HG02840 (cell line): ENCODE measurements around the gene SVIL.
"Not testable (repeated sequence)": the region's sequence is repeated elsewhere in the genome, so short reads cannot be mapped to it uniquely, and the experiment has no call there.

ENCODE experiments used
- ATAC-seq: cut with Tn5 transposase; IDR thresholded peaks from one replicate; pipeline ENCODE4 v1.9.1; 2021; ENCODE audit warnings: mild to moderate bottlenecking, moderate library complexity, moderate number of reproducible peaks; ENCODE audit not compliant: unreplicated experiment, low FRiP score

Gene SVIL

DNA sequence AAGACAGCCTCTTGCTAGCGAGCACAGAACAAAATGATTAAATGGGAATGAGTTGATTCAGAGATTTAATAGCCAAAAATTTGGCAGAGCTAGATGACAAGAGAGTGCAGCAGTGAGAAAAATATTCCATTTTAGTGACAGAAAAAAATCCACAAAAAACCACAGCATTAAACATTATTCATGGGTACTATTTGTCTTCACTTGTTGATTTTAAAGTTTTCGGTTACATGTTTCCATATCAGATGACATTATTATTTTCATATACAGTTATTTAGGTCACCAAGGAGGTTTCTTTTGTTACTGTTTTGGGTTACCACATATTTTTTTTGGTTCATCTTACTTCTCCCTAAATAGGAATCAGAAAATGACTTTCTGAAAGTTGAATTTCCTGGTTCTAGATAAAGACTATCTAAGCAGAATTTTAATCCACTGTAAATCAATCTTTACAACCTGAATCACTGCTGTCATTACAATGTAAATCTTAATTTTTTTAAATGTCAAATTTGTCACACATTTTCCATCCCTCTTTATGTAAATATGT lies 87.9 kb downstream of the SVIL start:
- no peak for ATAC-seq

DNA sequence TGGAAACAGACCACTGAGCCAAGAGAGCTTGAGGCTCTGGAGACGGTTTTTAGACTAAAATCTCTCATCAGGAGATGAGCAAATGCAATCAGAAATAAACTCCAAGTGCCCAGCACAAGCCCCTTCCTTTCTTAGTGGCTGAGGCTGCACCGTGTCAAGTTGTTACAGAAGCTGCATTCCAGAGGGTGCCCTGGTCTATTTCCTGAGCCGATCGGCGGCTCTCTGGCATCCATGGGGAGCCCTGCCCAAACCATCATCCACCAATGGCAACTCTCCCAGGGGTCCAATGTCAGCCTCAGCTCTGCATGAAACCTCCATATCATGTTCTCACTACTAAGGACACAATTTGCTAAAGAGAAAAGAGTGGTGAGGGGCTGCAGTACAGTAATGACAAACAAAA lies 89.6 kb downstream of the SVIL start:
- no peak for ATAC-seq

DNA sequence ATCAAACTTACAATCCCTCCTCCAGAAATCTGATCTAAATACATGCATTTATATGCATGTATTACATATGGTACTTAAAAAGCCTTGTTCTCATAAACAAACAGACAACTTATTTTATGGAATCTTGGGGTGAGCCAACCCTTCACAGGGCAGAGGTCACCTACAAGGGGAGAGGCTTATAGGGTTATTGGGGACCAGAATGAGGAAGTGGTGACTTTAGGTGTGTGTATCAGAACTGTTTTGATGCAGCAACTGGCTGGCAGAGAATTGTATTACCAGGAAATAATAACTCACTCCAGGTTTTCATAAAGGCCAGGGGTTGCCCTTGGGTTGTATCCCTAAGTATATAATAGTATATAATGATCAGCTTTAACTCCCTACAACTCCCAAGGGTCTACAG lies 91.1 kb downstream of the SVIL start:
- no peak for ATAC-seq

DNA sequence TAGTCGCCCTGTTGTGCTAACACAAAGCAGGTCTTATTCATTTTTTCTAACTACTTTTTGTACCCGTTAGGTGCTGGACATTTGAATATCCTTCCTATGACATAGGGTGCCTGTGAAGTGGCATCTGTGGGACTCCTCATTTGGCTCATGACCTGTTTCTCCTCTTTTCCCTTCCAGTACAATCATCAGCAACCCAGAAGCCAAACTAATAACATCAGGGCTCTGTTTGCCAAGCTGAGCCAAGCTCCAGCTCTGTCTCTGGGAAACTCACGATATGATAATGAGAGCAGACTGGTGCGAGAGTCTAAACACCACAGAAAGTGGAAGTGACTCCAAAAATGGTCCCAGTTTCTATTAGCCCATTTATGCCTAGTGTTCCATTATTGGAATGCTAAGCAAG lies 92.0 kb downstream of the SVIL start:
- no peak for ATAC-seq

DNA sequence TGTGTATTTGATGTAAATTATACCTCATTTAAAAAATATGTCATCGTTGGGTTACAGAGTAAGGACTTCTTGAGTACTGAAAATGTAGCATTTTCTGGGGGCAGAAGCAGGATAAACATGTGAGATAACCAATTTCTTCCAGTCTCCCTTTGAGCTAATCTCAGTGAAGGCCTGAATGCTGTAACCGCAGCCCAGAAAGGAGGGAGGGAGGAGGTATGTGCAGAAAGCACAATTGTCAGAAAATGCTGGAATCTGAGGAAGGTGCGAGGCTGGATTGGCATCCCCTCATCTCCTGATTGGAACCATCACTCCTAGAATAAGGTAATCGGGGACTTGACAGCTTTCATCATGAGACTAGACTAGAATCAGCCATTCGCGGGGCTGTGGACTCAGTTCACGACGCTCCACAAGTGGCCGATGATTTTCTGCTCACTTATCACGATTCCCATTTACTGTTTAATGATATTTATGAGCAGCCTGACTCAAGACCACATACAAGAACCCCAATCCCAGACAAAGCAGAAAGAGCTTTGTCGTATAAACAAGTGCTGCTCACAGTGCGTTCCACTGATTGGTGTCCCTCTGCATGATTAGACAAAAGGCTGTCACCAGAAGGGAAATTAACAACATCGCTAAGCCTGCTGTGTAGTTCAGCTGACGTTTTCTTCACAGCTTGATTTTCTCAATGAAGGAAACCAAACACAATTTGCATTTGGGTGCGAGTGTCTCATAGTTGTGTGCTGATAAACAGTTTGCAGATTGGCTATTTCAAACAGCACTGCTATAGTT lies 93.2 kb downstream of the SVIL start:
- ATAC-seq = no peak

DNA sequence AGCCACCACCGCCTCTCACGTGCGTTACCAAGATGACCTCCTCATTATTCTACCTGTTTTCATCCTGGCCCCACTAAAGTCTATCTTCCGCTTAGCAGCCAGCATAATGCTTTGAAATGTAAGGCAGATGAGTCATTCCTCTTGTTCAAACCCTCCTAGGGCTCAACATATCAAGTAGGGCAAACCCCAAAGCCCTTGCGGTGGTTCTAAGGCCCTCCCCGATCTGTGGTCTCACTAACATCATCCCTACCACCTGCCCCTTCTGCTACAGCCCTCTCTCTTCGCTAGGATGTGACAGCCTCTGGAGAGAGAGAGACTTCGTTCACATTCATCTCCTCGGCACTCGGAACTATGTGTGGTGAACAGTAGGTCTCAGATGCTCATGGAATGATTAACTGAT lies 94.8 kb downstream of the SVIL start:
- ATAC-seq = no peak

DNA sequence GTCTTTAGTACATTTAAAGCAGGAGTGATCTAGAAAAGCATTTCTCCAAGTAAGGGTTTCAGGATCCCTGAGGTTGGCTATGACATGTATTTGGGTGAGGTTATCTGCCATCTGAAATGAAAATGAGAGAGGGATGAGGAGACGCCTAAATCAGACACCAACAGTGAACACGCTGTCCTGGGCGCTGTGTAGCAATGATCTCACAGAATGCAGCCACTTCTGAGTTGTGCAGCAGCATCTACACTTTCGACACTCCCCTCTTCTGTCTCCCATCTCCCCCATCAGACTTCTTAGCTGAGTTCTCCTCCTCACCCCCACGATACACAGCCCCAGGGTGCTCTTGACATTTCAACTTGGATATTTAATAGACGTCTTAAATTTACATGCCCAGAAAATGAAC lies 95.4 kb downstream of the SVIL start:
- ATAC-seq = no peak

DNA sequence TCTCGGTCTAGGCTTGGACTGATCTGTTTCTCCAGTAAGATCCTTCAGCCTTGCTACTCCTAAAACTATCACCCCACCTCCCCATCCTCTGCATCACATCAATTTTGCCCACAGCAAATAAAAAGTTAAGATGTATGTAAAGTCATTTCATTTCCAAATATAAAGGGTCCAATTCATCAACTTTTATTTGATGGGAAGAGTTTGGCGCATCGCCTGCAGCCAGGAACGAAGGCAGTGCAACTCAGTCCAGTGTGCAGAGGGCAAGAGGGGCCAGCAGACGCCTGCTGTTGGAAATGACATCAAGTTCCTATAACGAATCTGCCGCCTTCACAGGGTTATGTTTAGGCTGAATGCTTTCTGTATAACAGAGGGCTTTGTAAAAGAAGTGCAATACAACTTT lies 97.0 kb downstream of the SVIL start:
- ATAC-seq = no peak

DNA sequence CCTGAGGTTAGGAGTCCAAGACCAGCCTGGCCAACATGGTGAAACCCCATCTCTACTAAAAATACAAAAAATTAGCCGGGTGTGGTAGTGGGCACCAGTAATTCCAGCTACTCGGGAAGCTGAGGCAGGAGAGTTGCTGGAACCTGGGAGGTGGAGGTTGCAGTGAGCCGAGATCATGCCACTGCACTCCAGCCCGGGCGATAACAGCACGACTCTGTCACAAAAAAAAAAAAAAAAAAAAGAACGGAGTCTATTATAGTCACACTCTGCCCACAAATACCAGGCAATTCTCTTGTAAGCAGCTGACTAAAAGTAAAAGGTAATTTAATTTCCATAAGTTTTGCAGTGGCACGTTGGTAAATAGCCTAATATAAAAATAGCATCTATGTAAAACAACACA lies 98.1 kb downstream of the SVIL start:
- not testable (repeated sequence) for ATAC-seq

DNA sequence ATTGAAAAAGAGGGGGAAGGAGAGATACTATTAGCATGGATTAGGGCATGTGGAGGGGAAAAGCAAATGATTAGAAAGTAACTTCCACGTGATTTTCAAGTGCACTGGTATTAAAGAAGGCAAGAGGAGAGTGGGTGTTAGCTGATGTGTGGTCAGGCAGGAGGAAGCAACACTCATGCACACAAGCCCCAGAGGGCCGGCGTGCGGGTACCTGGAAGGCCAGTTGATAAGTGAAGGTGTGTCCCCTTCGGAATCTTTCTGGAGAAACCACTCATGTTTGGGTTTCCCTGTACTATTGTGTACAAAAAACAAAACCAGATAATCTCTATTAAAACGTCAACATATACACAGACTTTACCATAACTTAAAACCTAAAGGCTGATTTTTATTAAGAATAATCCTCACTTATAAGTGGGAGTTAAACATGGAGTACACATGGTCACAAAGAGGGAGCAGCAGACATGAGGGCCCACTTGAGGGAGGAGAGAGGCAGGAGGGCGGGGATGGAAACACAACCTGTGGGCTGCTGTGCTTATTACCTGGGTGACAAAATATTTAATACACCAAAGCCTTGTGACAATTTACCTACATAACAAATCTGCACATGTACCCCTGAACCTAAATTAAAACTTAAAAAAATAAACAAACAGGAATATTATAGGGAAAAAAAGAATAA lies 98.9 kb downstream of the SVIL start:
- no peak for ATAC-seq

DNA sequence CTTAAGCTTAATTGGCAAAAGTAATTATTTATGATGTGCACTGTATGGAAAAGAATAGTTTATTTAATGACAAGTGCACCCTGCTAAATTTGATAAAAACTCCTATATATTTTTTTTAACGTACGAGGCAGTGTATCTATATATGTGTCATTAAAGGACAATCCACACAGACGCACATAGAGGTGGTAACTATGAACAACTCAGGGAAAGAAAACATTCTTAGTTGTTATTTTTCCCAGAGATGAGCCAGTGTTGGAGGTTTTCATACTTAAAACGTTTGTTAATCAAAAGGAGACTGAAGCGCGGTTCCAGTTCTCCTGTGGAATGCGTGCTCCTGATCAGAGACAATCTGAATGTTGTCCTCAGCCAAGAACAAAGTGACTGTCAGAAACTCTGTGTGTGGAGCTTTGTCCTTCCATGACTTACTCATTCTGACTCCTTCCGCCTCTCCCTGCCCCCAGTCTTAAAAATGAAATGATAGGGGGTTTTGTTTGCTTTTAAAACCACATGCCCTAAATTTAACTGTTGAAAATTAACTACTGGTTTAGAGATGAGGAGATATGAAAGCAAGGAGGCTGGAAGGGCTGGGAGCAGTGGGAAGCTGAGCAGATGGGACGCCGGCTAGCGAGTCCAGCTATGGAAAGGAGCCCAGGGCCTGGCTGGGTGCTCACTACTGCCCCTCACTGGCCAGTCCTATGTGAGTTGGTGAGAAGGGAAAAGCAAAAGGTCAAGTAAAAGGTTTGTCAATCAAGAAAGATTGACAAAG lies 99.6 kb downstream of the SVIL start:
- no peak for ATAC-seq

DNA sequence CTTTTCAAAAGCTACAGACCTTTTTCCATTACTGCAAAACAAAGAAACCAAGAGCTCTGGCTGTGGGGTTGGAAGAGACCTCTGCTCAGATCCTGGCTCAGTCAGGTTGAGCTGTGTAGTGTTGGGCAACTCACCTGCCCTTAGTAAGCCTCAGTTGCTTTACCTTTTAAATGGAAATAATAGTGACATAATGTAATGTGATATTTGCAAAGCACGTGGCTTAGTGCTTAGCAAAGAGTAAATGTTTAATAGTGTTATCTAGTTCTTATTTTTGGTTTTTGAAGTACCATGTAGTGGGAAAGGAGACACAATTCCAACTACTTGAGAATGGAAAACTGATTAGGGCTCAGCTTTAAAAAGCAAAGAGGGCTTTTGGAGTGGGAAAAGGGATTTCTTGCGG lies 100.2 kb downstream of the SVIL start:
- no peak for ATAC-seq

DNA sequence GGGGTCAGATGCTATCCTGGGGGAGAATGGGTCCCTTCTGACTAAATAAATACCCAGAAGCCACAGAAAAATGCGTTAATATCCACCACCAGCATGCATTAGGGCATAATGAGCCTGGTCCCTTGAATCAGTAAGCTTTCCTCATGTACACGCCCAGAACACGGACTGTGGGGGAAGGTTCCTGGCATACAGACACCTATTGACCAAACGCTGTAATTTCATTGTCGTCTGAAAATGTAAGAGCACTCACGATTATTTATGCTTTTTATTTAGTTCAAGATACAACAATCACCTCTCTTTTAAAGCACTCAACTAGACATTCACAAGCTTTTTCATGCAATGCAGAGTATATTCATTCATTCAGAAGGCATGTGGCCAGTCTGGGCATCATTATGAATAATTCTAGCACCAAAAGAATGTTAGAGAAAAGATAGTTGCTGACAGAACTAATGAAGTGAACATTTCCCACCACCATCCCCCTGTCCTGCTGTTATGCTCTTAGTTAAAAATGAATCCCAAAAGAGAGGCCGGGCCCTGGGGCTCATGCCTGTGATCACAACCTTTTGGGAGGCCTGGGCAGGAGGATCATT lies 101.0 kb downstream of the SVIL start:
- ATAC-seq = no peak

DNA sequence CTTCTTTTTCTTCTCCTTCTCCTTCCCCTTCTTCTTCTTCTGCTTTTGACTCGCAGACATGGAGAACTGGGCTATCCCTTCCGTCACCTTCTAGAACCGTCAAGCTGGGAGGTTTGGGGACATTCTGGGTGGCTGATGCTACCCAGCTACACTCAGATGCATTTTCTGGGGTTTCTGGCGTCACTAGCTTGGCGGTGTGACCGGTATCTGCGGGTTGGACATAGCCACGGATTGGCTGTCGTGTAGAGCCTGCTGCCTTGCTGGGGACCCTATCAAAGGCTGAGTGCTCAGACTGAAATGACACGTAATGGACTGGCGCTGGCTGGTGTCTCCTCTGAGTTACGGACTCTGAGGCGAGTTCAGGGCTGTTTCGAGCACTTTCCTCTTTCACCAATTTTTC lies 101.7 kb downstream of the SVIL start:
- no peak for ATAC-seq

DNA sequence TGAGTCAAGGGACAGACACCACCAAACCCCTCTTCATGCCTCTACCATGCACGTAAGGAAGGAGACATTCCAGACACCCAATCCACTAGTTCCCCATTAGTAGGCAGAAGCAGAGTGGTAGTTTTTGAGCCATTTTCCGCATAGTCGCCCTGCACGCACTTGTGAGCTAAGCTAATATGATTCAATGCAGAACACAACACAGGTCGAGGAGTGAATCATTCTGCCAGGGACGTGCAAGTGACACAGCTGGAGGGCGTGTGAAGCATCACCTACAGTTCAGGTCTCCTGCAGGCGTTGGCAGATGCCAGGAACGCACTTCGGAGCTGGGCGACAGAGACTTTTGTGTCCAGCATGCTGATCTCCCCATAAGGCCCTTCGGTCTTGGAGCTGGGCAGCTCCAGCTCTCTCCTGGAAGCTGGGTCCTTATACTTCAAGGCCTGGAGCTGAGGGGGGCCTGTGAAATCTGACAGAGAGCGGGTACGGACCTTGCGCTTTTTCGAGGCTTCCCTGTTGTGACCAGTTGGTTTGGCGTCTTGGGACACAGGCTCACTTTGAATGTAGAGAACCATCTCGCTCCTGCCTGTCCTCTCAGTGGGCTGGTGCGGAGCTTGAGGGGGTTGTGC lies 102.4 kb downstream of the SVIL start:
- ATAC-seq = no peak

DNA sequence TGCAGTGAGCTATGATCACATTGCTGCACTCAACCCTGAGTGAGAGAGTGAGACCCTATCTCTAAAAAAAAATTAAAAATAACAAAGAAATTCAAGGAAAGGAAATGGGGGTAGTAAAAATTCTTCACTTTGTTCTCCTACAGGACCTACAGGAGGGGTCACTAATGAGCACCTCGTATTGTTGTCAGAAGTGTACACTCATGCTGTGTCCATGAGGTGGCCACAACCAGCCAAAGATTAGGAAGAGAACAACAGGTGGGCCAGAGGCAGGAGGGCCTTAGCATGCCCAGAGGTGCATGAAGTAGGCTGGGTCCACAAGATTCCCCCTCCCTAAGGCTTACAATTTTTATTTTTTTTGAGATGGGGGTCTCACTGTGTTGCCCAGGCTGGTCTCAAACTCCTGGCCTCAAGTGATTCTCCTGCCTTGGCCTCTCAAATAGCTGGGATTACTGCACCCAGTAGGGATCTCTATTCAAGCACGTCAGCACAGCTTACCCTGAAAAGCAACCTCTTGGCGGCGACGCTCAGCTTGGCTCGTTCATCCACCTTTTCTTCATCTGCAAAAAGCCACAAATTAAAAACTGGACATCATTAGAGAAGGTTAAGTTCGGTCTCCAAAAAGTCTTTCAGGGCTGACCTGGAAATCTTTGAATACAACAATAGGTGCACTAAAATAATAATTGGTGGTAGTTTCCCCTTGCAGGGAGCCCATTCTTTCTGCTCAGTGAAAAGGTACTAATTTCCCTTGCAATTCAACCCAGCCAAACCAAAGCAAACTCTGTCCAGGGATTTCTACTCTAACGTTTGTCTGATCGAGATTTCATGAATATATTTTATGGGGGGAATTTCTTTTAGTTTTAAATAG lies 104.4 kb downstream of the SVIL start:
- ATAC-seq = no peak

DNA sequence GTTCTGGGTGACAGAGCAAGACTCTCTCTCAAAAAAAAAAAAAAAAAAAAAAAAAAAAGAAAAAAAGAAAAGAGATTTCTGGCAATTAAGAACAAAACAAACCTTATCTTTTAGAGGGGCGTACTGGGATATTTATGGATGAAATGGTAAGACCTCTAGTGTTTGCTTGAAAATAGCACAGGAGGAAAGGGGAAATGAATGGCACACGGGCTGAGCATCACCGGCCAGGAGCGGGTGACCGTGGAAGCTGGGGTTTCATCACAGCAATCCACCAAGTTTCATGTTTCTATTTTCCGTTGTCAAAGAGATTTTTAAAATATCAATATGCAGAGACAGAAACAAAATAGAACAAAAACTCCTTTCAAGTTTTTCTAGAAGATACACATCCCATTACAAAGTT lies 105.6 kb downstream of the SVIL start:
- ATAC-seq = no peak

DNA sequence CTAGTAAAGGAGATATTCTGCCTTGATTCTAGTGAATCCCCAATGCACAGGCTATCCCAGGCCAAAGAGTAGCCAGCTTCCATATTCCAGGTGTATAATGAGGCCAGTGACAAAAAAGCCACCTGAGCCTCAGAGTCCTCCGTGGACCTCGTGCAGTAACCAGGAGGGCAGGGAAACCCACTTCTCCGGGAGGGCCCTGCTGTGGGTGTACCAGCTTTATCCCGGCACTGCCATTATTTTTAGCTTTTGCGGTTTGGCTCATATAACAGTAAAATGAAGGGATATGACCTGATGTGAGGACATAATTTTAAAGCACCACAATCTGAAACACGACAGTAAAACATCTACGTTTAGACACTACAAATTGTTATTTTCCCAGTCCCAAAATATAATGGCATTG lies 109.0 kb downstream of the SVIL start:
- ATAC-seq = no peak

DNA sequence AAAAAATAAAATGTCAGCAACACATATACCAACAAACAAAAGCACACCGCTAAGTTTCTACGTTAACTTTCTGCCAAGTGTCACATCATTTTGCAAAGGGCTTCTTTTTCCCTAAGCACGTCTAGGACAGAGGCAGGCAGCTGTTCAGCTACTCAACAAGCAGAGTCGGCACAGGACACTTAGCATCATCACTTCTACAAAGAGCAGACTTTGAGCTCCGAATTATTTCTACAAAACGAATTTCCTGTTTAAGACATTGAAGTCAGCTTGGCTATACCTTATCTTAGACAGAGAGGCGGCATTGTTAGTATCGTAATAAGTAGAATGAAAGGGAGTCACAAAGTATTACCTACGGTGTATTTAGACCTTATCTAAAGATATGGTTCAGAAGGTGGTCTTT lies 110.1 kb downstream of the SVIL start:
- no peak for ATAC-seq

DNA sequence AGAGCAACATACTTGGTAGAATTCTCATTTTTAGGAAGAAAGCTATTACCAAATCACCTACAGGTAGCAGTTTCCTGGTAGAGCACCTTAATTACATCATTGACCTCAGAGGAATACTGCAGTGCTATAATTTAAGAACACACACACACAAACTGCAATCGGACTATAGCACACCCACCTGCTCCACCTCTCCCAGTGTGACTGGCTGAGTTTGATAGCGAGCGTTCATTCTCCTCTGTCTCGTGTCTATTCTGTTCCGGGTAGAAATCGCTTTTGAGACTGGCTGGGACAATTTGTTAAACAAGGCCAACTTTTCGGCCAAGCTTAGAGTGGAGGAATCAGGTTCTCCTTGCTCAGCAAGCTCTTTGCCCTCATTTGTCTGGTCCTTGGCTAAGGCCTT lies 110.5 kb downstream of the SVIL start:
- ATAC-seq = no peak
